ENCODE measurements around the gene MEGF10.

The MEGF10 gene

GRCh38 chr5:127434588-127434987 is 144.0 kb downstream of the MEGF10 start:
- DNase-seq (ENCODE audit: low spot score): no peak

GRCh38 chr5:127435821-127436220 is 145.2 kb downstream of the MEGF10 start:
- no peak for TF ChIP-seq CTCF (IDR thresholded peaks at IDR 0.05; ENCODE audit: extremely low read depth, missing control alignments)

More at GRCh38 chr5:127434588-127434987, 144.0 kb downstream of the MEGF10 start:
- no peak for TF ChIP-seq CTCF (IDR thresholded peaks at IDR 0.05; ENCODE audit: extremely low read depth, missing control alignments)

GRCh38 chr5:127439644-127440043 is 149.0 kb downstream of the MEGF10 start:
- TF ChIP-seq CTCF (IDR thresholded peaks at IDR 0.05; ENCODE audit: extremely low read depth, missing control alignments): no peak
- DNase-seq (ENCODE audit: low spot score): no peak

More at GRCh38 chr5:127435821-127436220, 145.2 kb downstream of the MEGF10 start:
- DNase-seq (ENCODE audit: low spot score): no peak

GRCh38 chr5:127440831-127441230 is 150.2 kb downstream of the MEGF10 start:
- no peak for DNase-seq (ENCODE audit: low spot score)
- TF ChIP-seq CTCF (IDR thresholded peaks at IDR 0.05; ENCODE audit: extremely low read depth, missing control alignments): no peak

GRCh38 chr5:127441799-127442484 is 151.3 kb downstream of the MEGF10 start:
- TF ChIP-seq CTCF (IDR thresholded peaks at IDR 0.05; ENCODE audit: extremely low read depth, missing control alignments): no peak
- DNase-seq (ENCODE audit: low spot score): peak; percentile 21

- no peak for TF ChIP-seq CTCF (IDR thresholded peaks at IDR 0.05; ENCODE audit: extremely low read depth, missing control alignments)
- no peak for DNase-seq (ENCODE audit: low spot score)
These were observed 153.6 kb downstream of the MEGF10 start for GRCh38 chr5:127444171-127444570.

GRCh38 chr5:127445328-127445727 is 154.7 kb downstream of the MEGF10 start:
- no peak for DNase-seq (ENCODE audit: low spot score)
- no peak for TF ChIP-seq CTCF (IDR thresholded peaks at IDR 0.05; ENCODE audit: extremely low read depth, missing control alignments)

All from GM20000 (cell line).